GM23248 (cell line): ENCODE results near the gene COL26A1.

Source experiments
- EZH2 ChIP-seq: fragments of 200-600 bp; sonication (generic); IDR thresholded peaks from 2 replicates; pipeline ENCODE4 v1.6.1; 2018; ENCODE audit warnings: antibody characterized with exemption, mild to moderate bottlenecking; ENCODE audit not compliant: insufficient read depth, poor library complexity, severe bottlenecking
- EZH2phosphoT487 ChIP-seq: fragments of 200-600 bp; sonication (generic); IDR thresholded peaks from 2 replicates; pipeline ENCODE4 v1.6.1; 2018; ENCODE audit warnings: antibody characterized with exemption, moderate library complexity, mild to moderate bottlenecking, low read depth; ENCODE audit not compliant: insufficient read depth

DNA sequence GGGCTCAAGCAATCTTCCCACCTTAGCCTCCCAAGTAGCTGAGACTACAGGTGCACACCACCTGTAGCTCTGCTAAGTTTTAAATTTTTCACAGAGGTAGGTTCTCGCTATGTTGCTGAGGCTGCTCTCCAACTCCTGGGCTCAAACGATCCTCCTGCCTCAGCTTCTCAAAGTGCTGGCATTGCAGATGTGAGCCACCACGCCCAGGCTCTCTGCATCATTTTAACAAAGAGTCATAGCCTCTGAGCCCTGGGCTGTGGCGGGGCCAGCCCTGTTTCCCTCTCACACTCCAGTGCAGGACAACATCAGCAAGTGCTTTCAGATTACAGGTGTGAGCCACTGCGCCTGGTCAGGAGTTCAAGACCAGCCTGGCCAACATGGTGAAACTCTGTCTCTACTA, 102.5 kb downstream of the COL26A1 start:
- TF ChIP-seq EZH2 = no peak
- no peak for TF ChIP-seq EZH2phosphoT487
